Right cardiac atrium (tissue), 5 donors: Measurements from ENCODE around the gene RNF10. TPM values are rescaled to one million over a fixed set of nuclear protein-coding genes. Genes with fewer than 3 reads are reported as not detected.
"Not testable (repeated sequence)": the region's sequence is repeated elsewhere in the genome, so short reads cannot be mapped to it uniquely, and the experiment has no call there.

Experiments used
- ATAC-seq, 2 donors: fragments of 200-7000 bp; cut with Tn5 transposase; one replicate each; pipeline versions ENCODE4 v1.8.0 to v1.9.1; 2020; ENCODE audit warnings: moderate library complexity in 2 of 2, mild to moderate bottlenecking in 1 of 2
- DNase-seq, 3 donors: peaks; one replicate each; pipeline ENCODE4 v3.0.0-alpha.2; 2020
- H3K27ac ChIP-seq: one replicate; pipeline ENCODE4 v1.5.1; 2013; ENCODE audit warnings: mild to moderate bottlenecking, low read length, control low read depth, moderate library complexity
- H3K27me3 ChIP-seq: one replicate; pipeline ENCODE4 v1.6.1; 2013; ENCODE audit not compliant: control insufficient read depth, insufficient read depth
- H3K4me1 ChIP-seq: one replicate; pipeline ENCODE4 v1.6.1; 2013; ENCODE audit warnings: low read length; ENCODE audit not compliant: control insufficient read depth, insufficient read depth
- H3K4me3 ChIP-seq: one replicate; pipeline ENCODE4 v1.5.1; 2013; ENCODE audit warnings: low read length, control low read depth
- H3K9me3 ChIP-seq: one replicate; pipeline ENCODE4 v1.6.1; 2013; ENCODE audit warnings: low read length; ENCODE audit not compliant: control insufficient read depth
- WGBS: extraction: QIAGEN DNeasy Blood & Tissue Kit; methylation state at CpG from one replicate; pipeline ENCODE4 v1.1.7; 2013; 5-methylcytosine and 5-hydroxymethylcytosine counted together
- intact Hi-C, 4 donors: fragments of 100-400 bp; cut with DNase I; formaldehyde crosslinking; loops; one replicate each; pipeline versions ENCODE4 v1.11.0 to v1.14.0; 2022 to 2023
- polyA plus RNA-seq: library from polyadenylated mRNA; stranded (reverse); fragments of 200-250 nt; gene quantifications from one replicate; pipeline ENCODE4 v1.2.3, GENCODE V29; 2013
- total RNA-seq, 4 donors: library from RNA; stranded (reverse); fragmentation: NEBNext Ultra II Directional; extraction: Animal tissue kit (Norgen Biotek cat#: 25700); gene quantifications; one replicate each; pipeline ENCODE4 v1.2.1, GENCODE V29; 2021
- donor health status: healthy with polysubstance abuse.
- donor health status: DM: no; HTN: yes; CAD: no.
- donor health status: DM: no; HTN: no; CAD: no.
- donor health status: DM: no; HTN: yes; CAD: no; lungs with severe emphysema.
- donor health status: DM: yes; HTN: yes; CAD: no.

The RNF10 gene
- total and polyA plus RNA-seq, 5 donors = 235 to 281 (median 238) TPM

- H3K4me1 ChIP-seq = no peaks in the 10 kb centered on the region
- H3K9me3 ChIP-seq = no peaks in the 10 kb centered on the region
- ATAC-seq (peak; percentile 96), DNase-seq (peak; percentile 89 to 96 (median 95))
- intact Hi-C loops = no loop called here
- no peaks in the 10 kb centered on the region for H3K27me3 ChIP-seq
- H3K27ac ChIP-seq = peak within 1 kb of the TSS; percentile 94
- peak within 1 kb of the TSS; percentile 53 for H3K4me3 ChIP-seq
- WGBS = under 1% methylated on average over 38 of the region's 38 CpGs
Measured at GRCh38 chr12:120528861-120529525, 5.2 kb upstream of the RNF10 start, which contains the start of gene COQ5. TSS of gene COQ5 (minus strand) at chr12:120529158. CDS start at chr12:120529141, 17 bp downstream.

- Histone ChIP-seq H3K4me1 (no peaks in the 10 kb centered on the region), H3K9me3 (no peaks in the 10 kb centered on the region), H3K4me3 (peak overlapping the region; percentile 53), H3K27me3 (no peaks in the 10 kb centered on the region), H3K27ac (peak overlapping the region; percentile 70)
- intact Hi-C loops = loop anchor here in 1 of 4 donors (10.0 kb wide), 1 partner anchor 55 kb away; no protein-coding TSS in a partner anchor
- WGBS = 47% methylated on average over 19 of the region's 19 CpGs
- DNase-seq = no peak
- ATAC-seq = peak in 1 of 2 donors; percentile 8
Measured at GRCh38 chr12:120529641-120530417, 4.3 kb upstream of the RNF10 start.

GRCh38 chr12:120530418-120530761 lies 3.8 kb upstream of the RNF10 start:
- ATAC-seq, H3K4me1 ChIP-seq, H3K9me3 ChIP-seq, H3K4me3 ChIP-seq, H3K27me3 ChIP-seq, H3K27ac ChIP-seq, DNase-seq: not testable (repeated sequence)
- intact Hi-C loops = loop anchor here in 1 of 4 donors (10.0 kb wide), 1 partner anchor 56 kb away; no protein-coding TSS in a partner anchor

- WGBS = 78% methylated on average over 4 of the region's 4 CpGs
Measured at GRCh38 chr12:120532701-120533238, 1.4 kb upstream of the RNF10 start.

GRCh38 chr12:120534703-120535655 lies 823 bp downstream of the RNF10 start:
- no peaks in the 10 kb centered on the region for H3K27me3 ChIP-seq
- peaks cover 10% of the 10 kb centered on the region for H3K4me1 ChIP-seq
- peak overlapping the region; percentile 64 for H3K4me3 ChIP-seq
- no peaks in the 10 kb centered on the region for H3K9me3 ChIP-seq
- H3K27ac ChIP-seq = peak overlapping the region; percentile 80
- peak; percentile 26 to 42 for ATAC-seq
- DNase-seq = peak; percentile 28 to 71 (median 71)
- intact Hi-C loops = loop anchor here in 1 of 4 donors (10.0 kb wide), 1 partner anchor 60 kb away; no protein-coding TSS in a partner anchor
- 1% methylated on average over 52 of the region's 52 CpGs for WGBS

More at GRCh38 chr12:120532701-120533238, 1.4 kb upstream of the RNF10 start:
- H3K4me3 ChIP-seq = no peak overlapping the region
- no peak for DNase-seq
- H3K27ac ChIP-seq = no peak overlapping the region
- H3K9me3 ChIP-seq = no peaks in the 10 kb centered on the region
- no peak for ATAC-seq
- intact Hi-C loops = loop anchor here in 1 of 4 donors (10.0 kb wide), 1 partner anchor 58 kb away; no protein-coding TSS in a partner anchor
- peaks cover 4% of the 10 kb centered on the region for H3K4me1 ChIP-seq
- no peaks in the 10 kb centered on the region for H3K27me3 ChIP-seq

GRCh38 chr12:120536064-120536791 lies 2.1 kb downstream of the RNF10 start:
- Histone ChIP-seq H3K9me3 (no peaks in the 10 kb centered on the region), H3K4me1 (peaks cover 10% of the 10 kb centered on the region), H3K4me3 (peak overlapping the region; percentile 64), H3K27ac (peak overlapping the region; percentile 56), H3K27me3 (no peaks in the 10 kb centered on the region)
- intact Hi-C loops = loop anchor here in 1 of 4 donors (10.0 kb wide), 1 partner anchor 61 kb away; no protein-coding TSS in a partner anchor
- WGBS = 42% methylated on average over 13 of the region's 13 CpGs
- DNase-seq (no peak), ATAC-seq (no peak)

GRCh38 chr12:120537856-120538220 lies 3.7 kb downstream of the RNF10 start:
- intact Hi-C loops = loop anchor here in 1 of 4 donors (10.0 kb wide), 1 partner anchor 63 kb away; no protein-coding TSS in a partner anchor
- DNase-seq = no peak
- Histone ChIP-seq H3K9me3 (no peaks in the 10 kb centered on the region), H3K27ac (peak overlapping the region; percentile 89), H3K4me1 (peaks cover 16% of the 10 kb centered on the region), H3K4me3 (peak overlapping the region; percentile 59), H3K27me3 (no peaks in the 10 kb centered on the region)
- ATAC-seq = no peak
- 33% methylated on average over 4 of the region's 4 CpGs for WGBS

- Histone ChIP-seq H3K27ac (peak overlapping the region; percentile 61), H3K27me3 (no peaks in the 10 kb centered on the region), H3K4me3 (peak overlapping the region; percentile 59), H3K9me3 (no peaks in the 10 kb centered on the region), H3K4me1 (peaks cover 16% of the 10 kb centered on the region)
- WGBS = 10% methylated on average over 6 of the region's 6 CpGs
- intact Hi-C loops = loop anchor here in 1 of 4 donors (10.0 kb wide), 1 partner anchor 64 kb away; no protein-coding TSS in a partner anchor
- DNase-seq (peak; percentile 66 to 83 (median 81)), ATAC-seq (peak; percentile 71 to 74)
Measured at GRCh38 chr12:120538281-120539156, 4.4 kb downstream of the RNF10 start.

- intact Hi-C loops = loop anchor here in 1 of 4 donors (10.0 kb wide), 1 partner anchor 65 kb away; no protein-coding TSS in a partner anchor
- Histone ChIP-seq H3K9me3 (no peaks in the 10 kb centered on the region), H3K27ac (peak overlapping the region; percentile 86), H3K4me1 (peaks cover 16% of the 10 kb centered on the region), H3K4me3 (no peak overlapping the region), H3K27me3 (no peaks in the 10 kb centered on the region)
- ATAC-seq (no peak), DNase-seq (no peak)
- WGBS = 54% methylated on average over 1 of the region's 1 CpG
Measured at GRCh38 chr12:120539303-120539702, 5.1 kb downstream of the RNF10 start.
